GM18507 (cell line): Measurements from ENCODE around the gene HNF1B.
"Not testable (repeated sequence)": the region's sequence is repeated elsewhere in the genome, so short reads cannot be mapped to it uniquely, and the experiment has no call there.

Source experiments
- DNase-seq: peaks from one replicate; pipeline ENCODE4 v3.0.0; 2011; ENCODE audit warnings: low read depth; ENCODE audit not compliant: insufficient read length; ENCODE audit errors: extremely low spot score
- FAIRE-seq: peaks from 2 replicates; lab custom pipeline; 2011; peaks lifted over from hg19 to GRCh38; lab: Jason Lieb, UNC

Gene HNF1B

GRCh38 chr17:37710344-37710886 lies 34.4 kb downstream of the HNF1B start:
- DNase-seq (no peak), FAIRE-seq (no peak)

- DNase-seq: no peak
- no peak for FAIRE-seq
Measured at GRCh38 chr17:37708616-37709212, 36.1 kb downstream of the HNF1B start.

GRCh38 chr17:37708008-37708615 lies 36.7 kb downstream of the HNF1B start:
- no peak for FAIRE-seq
- no peak for DNase-seq

- no peak for DNase-seq
- FAIRE-seq: no peak
Measured at GRCh38 chr17:37706446-37706845, 38.4 kb downstream of the HNF1B start.

- FAIRE-seq (no peak), DNase-seq (no peak)
Measured at GRCh38 chr17:37702598-37702997, 42.3 kb downstream of the HNF1B start.

- FAIRE-seq: no peak
Measured at GRCh38 chr17:37701496-37701898, 43.4 kb downstream of the HNF1B start.

GRCh38 chr17:37700881-37701280 lies 44.0 kb downstream of the HNF1B start:
- no peak for FAIRE-seq

More at GRCh38 chr17:37701496-37701898, 43.4 kb downstream of the HNF1B start:
- peak; percentile 44 for DNase-seq

GRCh38 chr17:37699285-37699973 lies 45.4 kb downstream of the HNF1B start:
- no peak for FAIRE-seq

More at GRCh38 chr17:37700881-37701280, 44.0 kb downstream of the HNF1B start:
- no peak for DNase-seq

GRCh38 chr17:37698911-37699255 lies 46.0 kb downstream of the HNF1B start:
- DNase-seq (no peak), FAIRE-seq (no peak)

More at GRCh38 chr17:37699285-37699973, 45.4 kb downstream of the HNF1B start:
- no peak for DNase-seq

- DNase-seq (no peak), FAIRE-seq (no peak)
Measured at GRCh38 chr17:37698132-37698910, 46.5 kb downstream of the HNF1B start.

GRCh38 chr17:37697381-37697780 lies 47.5 kb downstream of the HNF1B start:
- DNase-seq (no peak), FAIRE-seq (no peak)

GRCh38 chr17:37696366-37696765 lies 48.5 kb downstream of the HNF1B start:
- no peak for FAIRE-seq
- no peak for DNase-seq

GRCh38 chr17:37695726-37696125 lies 49.1 kb downstream of the HNF1B start:
- no peak for DNase-seq
- FAIRE-seq: no peak

- DNase-seq (no peak), FAIRE-seq (no peak)
Measured at GRCh38 chr17:37694734-37695133, 50.1 kb downstream of the HNF1B start.

- no peak for FAIRE-seq
Measured at GRCh38 chr17:37693328-37693727, 51.5 kb downstream of the HNF1B start.

GRCh38 chr17:37691807-37692206 lies 53.1 kb downstream of the HNF1B start:
- DNase-seq (no peak), FAIRE-seq (no peak)

More at GRCh38 chr17:37693328-37693727, 51.5 kb downstream of the HNF1B start:
- DNase-seq: no peak

- no peak for DNase-seq
- no peak for FAIRE-seq
Measured at GRCh38 chr17:37689317-37689716, 55.5 kb downstream of the HNF1B start.

GRCh38 chr17:37683454-37683984 lies 61.3 kb downstream of the HNF1B start:
- DNase-seq (no peak), FAIRE-seq (no peak)

- DNase-seq (no peak), FAIRE-seq (no peak)
Measured at GRCh38 chr17:37682007-37682406, 62.9 kb downstream of the HNF1B start.

GRCh38 chr17:37679995-37680394 lies 64.9 kb downstream of the HNF1B start:
- FAIRE-seq, DNase-seq: not testable (repeated sequence)
